HG03575 (cell line): ENCODE results near the gene DDX21.
A peak's percentile ranks its signal among the peaks of the same experiment; 100 is the strongest.
"Not testable (repeated sequence)": the region's sequence is repeated elsewhere in the genome, so short reads cannot be mapped to it uniquely, and the experiment has no call there.

Experiments used
- ATAC-seq: cut with Tn5 transposase; IDR thresholded peaks from one replicate; pipeline ENCODE4 v1.9.1; 2021; ENCODE audit not compliant: unreplicated experiment, insufficient number of reproducible peaks, low FRiP score; ENCODE audit errors: extremely low read depth

Gene DDX21

DNA sequence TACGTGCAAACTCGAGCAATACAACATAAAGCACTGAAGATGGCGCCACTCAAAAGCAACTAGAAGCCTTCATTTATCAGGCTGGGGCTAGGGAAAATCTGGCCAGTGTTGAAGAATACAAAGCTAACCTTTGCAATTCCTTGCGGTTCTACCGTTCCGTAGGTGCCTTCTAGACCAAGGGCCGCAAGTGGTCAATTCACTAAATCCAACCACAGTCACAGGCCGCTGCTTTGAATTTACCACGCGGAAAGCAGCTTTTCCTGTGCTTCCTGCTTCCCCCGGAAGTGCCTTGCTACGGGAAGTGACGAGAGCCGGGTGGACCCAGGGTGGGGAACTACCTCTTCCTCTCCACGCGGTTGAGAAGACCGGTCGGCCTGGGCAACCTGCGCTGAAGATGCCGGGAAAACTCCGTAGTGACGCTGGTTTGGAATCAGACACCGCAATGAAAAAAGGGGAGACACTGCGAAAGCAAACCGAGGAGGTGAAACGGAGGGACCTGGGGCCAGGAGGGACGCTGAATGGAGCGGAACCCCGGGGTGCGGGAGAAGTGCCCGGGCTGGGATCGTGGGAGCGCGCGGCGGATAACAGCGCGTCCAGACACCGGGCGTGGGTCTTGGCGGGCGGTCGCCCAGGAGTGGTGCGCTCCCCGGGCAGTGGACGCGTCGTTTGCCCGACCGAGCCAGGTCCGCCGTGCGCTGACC is at the start of gene DDX21:
Gene DDX21, plus strand, starts transcription at position 339 of the 701 bp plus-strand sequence. Its CDS starts 56 bp downstream, at position 395.
- peak; percentile 52 for ATAC-seq

DNA sequence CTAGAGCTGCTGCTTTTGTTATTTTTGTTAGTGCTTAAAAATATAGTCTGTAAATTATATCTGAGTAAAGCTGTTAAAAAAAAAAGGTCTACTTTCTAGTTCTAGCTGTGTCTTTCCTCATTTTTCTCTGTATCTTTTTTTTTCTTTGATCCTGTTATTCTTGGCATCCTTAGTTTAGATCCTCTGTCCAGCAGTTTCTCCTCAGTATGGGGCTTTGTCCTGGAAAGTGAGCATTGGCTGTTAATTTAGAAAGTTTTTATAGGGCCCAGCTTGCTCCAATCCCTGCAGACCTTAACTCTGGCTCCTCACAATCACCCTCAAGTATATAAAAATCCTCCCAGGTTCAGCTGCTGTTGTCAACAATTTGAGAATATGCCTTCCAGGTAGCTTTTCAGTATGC is 31.4 kb upstream of the DDX21 start:
- ATAC-seq, result no peak

DNA sequence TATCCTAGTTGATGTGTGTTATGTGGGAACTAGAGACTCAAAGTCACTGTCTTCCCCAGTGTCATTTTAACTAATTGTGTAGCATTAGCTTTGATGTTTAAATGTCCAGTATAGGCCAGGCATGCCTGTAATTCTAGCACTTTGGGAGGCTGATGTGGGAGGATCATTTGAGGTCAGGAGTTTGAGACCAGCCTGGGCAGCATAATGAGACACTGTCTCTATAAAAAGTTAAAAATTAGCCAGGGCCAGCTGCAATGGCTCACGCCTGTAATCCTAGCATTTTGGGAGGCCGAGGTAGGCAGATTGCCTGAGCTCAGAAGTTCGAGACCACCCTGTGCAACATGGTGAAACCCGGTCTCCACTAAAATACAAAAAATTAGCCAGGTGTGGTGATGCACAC is 30.5 kb upstream of the DDX21 start:
- ATAC-seq, result no peak

DNA sequence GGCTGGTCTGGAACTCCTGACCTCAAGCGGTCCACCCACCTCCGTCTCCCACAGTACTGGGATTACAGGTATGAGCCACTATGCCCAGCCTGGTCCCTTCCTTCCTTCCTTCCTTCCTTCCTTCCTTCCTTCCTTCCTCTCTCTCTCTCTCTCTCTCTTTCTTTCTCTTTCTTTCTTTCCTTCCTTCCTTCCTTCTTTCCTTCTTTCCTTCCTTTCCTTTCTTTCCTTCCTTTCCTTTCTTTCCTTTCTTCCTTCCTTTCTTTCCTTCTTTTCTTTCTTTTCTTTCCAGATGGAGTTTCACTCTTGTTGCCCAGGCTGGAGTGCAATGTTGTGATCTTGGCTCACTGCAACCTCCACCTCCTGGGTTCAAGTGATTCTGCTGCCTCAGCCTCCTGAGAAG is 26.8 kb upstream of the DDX21 start:
- not testable (repeated sequence) for ATAC-seq

DNA sequence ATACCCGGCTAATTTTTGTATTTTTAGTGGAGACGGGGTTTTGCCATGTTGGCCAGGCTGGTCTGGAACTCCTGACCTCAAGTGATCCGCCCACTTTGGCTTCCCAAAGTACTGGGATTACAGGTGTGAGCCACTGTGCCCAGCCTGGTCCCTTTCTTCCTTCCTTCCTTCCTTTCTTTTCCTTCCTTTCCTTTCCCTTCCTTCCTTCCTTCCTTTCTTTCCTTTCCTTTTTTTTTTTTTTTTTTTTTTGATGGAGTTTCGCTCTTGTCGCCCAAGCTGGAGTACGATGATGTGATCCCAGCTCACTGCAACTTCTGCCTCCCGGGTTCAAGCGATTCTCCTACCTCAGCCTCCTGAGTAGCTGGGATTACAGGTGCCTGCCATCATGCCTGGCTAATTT is 26.1 kb upstream of the DDX21 start:
- not testable (repeated sequence) for ATAC-seq

DNA sequence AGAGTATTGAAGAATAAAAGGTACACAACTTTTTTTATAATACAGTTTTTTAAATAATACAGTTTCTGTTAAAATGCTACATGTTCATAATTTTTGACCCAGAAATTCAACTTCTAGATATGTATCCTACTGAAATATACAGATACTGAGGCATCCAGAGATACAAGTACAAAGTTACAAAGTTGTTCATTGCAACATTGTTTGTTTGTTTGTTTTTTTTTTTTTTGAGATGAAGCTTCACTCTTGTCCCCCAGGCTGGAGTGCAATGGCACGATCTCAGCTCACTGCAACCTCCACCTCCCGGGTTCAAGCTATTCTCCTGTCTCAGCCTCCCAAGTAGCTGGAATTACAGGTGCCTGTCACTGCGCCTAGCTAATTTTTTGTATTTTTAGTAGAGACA is 23.1 kb upstream of the DDX21 start:
- not testable (repeated sequence) for ATAC-seq

DNA sequence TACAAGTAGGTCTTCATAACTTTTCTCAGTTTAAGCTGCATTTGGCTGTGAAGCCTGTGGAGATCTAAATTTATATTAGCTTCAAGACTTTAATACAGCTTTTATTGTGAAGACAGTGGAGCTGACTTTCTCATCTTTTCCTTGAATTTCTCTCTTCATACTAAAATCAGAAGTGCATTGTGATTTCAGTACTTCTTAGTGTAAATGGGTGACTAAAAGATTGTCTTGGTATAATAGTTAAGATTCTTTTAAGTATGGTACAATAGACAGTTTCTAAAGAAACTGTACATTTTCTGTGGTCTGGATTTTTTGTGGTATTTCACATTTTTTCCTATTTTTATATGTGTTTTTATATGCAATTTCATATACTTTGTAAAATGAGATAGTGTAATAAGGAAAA is 21.0 kb upstream of the DDX21 start:
- no peak for ATAC-seq

DNA sequence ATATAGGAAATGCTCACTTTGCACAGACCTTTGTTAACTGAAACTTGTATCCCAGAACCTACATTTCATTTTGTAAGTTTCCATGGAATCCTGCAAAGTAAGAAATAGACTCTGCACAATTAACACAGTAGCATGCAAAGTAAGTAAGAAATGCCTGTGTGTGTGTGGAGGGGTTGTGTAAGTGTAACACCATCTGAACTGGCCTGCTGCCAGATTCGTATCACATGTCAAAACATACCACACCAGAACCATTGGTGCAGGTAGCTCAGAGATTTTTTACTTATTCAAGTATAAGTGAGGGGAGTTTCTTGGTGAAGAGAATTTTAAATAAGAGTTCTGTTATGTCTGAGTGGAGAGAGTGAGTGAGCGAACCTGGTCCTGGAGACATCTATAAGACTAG is 17.9 kb upstream of the DDX21 start:
- no peak for ATAC-seq

DNA sequence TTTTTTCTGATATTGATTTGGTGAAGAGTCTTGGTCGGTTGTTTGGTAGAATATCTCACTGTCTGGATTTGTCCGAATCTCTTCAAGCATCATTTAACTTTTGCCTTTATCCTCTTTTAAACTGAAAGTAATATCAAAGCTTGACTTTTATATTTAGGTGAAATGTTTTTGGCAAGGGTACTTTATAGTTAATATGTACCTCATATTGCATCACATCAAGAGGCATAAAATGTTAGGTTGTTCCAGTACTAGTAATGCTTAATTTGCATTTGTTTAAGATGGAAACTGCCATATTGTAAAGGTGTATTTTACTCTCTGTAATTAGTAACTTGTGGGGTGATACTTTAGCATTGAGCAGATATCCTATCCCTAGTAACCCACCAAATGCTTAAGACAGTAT is 17.1 kb upstream of the DDX21 start:
- ATAC-seq, result no peak

DNA sequence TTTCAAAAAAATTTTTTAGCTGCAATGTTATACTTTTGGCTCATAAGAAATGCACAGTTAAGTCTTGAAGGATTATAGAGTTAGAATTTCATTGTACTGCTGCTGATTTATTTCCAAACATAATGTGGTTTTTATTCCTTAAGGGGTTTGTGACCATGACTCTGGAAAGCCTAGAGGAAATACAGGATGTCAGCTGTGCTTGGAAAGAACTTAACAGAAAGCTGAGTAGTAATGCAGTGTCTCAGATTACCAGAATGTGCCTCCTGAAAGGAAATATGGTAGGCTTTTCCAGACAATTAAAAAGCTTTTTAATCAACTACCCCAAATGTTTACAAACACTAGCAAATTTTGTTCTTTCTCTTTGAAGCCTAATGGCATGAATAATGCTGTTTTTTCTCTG is 15.1 kb upstream of the DDX21 start:
- ATAC-seq, result not testable (repeated sequence)

DNA sequence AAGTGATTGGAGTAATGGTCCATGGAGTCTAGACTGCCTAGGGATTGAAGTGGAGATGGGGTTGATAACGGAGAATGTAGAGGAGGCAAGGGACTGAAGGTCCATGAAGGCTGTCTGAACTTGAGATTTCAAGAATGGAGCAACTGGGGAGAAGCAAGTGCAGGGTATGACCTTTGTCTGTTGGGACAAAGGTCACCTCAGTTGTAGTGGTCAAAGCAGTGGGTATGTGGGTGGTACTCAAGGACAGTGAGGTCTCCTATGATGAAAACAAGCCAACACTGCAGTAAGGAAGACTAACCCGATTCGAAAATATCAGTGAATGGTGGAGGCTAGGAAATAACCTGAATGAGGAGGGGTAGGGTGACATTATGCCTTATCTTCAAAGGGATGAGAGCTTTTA is 5.4 kb upstream of the DDX21 start:
- ATAC-seq, result no peak

DNA sequence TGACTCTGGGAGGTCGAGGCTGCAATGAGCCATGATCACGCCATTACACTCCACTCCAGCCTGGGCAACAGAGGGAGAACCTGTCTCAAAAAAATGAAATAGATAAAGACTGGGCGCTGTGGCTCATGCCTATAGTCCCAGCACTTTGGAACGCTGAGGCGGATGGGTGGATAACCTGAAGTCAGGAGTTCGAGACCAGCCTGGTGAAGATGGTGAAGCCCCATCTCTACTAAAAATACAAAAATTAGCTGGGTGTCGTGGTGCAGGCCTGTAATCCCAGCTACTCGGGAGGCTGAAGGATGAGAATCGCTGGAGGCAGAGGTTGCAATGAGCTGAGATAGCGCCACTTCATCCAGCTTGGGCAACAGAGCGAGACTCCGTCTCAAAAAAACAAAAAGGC is 1.1 kb upstream of the DDX21 start:
- ATAC-seq, result no peak

DNA sequence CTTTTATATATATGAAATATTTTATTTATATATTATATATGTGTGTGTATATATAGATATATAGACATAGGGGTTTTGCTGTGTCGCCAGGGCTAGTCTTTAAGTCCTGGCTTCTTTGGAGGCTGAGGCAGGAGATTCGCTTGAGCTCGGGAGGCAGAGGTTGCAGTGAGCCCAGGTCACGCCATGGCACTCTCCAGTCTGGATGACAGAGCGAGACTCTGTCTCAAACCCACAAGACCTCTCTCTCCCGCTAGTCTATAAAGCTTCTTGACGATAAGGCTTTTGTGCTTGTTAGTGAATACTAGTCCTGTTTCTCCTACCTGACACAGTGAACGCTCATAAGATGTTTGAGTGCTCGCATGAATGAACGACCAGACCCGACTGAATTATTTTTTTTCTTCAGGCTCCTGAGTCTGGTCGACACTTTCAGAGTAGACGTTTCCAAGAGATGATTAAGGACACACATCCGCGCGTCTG is 577 bp upstream of the DDX21 start:
- ATAC-seq, result no peak

DNA sequence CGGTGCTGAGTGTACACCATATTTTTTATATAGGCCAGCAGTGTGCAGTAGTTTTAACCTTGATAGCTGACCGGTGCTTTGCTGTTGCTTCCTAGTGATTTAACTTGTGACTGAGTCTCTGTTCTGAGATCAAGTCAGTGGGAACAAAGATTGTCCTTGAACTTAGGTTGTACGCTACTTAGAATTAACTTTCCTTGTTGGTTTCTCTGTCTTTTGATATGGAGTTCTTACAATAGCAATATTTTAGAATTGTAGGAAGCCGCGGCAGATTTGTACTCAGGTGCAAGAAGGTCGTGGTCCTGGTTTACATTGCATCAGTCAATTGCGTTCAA is 1.3 kb downstream of the DDX21 start:
- no peak for ATAC-seq

DNA sequence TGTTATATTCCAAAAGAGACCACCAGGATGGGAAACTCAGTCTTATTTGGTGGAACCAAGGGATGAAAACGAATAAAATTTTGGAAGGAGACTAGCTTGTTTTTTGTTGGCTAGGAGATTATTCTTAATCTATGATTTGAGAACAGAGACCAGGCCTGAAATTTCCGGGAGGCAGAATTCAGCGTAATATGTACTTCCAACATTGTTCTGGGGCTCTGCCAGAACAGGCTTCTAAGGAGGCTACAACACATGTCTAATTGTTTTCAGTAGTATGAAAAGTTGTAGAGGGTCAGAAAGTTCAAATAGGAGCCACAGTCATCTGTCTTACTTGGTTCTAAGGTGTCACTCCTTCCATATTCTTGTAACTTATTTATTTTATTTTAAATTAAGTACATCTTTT is 1.7 kb downstream of the DDX21 start:
- no peak for ATAC-seq

DNA sequence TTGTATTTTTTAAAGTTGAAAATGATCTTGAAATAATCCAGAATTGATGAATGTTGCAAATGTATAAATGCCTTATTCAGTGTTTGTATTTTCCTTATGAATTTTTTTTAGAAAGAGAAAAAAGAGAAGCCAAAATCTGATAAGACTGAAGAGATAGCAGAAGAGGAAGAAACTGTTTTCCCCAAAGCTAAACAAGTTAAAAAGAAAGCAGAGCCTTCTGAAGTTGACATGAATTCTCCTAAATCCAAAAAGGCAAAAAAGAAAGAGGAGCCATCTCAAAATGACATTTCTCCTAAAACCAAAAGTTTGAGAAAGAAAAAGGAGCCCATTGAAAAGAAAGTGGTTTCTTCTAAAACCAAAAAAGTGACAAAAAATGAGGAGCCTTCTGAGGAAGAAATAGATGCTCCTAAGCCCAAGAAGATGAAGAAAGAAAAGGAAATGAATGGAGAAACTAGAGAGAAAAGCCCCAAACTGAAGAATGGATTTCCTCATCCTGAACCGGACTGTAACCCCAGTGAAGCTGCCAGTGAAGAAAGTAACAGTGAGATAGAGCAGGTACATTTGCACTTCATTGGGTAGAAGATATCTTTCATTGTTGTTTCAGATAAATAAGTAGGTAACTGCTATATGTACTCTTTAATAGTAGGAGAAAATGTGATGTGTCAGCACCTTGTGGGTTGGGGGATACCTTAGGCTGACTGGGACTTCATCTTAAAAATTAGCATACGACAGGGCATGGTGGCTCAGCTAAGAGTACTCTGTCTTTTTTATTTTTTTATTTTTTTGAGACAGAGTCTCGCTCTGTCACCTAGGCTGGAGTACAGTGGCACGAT is 3.9 kb downstream of the DDX21 start:
- ATAC-seq, result no peak

DNA sequence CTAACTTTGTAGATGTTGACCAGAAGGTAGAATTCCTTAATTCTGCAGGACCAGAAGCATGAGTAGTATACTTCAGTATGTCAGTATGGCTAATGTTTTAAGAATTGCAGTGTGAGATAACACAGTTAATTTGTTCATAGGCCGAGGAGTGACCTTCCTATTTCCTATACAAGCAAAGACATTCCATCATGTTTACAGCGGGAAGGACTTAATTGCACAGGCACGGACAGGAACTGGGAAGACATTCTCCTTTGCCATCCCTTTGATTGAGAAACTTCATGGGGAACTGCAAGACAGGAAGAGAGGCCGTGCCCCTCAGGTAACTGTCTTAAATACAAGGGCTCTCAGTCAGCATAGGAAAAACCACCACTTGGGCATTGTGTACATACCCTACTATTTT is 7.2 kb downstream of the DDX21 start:
- ATAC-seq, result no peak

DNA sequence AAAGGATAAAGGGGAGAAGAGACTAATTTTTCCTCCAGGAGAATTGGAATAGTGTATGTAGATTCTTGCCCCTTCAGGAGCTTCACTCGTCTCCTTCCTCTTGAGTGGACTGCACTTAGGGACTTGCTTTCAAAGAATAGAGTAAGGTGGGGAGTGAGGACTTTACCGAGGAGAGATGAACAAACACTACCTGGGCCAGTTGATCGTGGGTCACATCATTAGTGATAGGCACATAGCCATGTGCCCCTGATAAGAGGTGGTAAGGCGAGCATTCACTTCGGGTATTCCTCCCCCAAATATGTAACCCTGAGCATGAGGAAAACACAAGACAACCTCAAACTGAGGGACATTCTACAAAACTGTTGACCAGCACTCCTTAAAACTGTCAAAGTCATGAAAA is 18.0 kb downstream of the DDX21 start:
- no peak for ATAC-seq

DNA sequence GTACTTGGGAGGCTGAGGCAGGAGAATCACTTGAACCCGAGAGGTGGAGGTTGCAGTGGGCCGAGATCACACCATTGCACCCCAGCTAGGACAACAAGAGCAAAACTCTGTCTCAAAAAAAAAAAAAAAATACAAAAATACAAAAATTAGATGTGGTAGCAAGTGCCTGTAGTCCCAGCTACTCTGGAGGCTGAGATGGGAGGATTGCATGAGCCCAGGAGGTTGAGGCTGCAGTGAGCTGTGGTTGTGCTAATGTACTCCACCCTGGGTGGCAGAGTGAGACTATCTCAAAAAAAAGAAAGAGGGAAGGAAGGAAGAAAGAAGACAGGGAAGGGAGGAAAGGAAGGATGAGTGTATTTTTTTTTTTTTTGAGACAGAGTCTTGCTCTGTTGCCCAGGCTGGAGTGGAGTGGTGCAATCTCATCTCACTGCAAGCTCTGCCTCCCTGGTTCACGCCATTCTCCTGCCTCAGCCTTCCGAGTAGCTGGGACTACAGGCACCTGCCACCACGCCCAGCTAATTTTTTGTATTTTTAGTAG is 20.0 kb downstream of the DDX21 start:
- not testable (repeated sequence) for ATAC-seq

DNA sequence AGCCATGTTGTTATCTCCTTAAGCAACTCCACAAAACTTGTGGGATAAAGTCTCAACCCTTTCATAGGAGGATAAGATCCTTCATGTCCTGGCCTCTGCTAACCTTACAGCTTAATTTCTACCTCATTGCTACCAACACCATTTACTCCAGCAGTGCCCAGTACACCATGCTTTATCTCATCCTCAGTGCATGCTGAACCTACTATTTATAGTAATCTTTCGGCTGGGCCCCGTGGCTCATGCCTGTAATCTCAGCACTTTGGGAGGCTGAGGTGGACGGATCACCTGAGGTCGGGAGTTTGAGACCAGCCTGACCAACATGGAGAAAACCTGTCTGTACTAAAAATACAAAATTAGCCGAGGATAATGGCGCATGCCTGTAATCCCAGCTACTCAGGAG is 23.8 kb downstream of the DDX21 start:
- ATAC-seq, result not testable (repeated sequence)
